NCI-H1048 (cell line): ENCODE results near the gene CREB5.

Source experiments
- DNase-seq: peaks from one replicate; lab custom pipeline; 2025; lab: John Stamatoyannopoulos, UW

The CREB5 gene

GRCh38 chr7:28643584-28644340 is 231.4 kb downstream of the CREB5 start:
- DNase-seq, result no peak

- DNase-seq, result no peak
Measured at GRCh38 chr7:28645866-28646265, 233.5 kb downstream of the CREB5 start.

DNA sequence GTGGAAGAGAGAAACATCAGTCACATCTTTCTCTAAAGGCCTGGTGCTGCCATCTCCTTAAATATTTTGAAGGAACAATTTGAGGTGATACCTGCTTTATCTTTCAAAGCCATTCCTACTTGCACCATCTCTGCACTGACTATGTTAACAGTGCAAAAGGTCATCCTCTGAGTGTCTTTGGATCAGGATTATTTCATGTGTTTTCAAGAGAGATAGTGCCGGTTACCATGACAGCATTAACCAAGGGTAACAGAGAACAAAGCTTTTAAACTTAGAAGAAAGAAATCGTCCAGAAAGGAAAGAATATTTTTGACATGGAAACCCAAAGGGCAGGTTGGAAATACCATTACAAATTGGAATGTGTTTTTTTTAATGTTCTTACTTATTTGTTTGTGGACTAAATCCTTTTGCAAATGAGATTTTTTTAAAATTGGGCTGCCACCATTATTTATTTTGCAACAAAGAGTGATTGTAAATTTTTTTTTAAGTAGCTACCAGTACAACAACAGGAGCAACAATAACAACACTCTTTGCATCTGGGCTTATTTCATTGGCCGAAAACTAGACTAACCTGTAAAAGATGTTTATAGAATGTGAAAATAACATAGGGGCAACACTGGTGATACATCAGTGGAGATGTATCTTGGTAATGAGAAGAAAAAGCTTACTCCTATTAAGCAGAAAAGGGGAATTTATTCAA is 234.2 kb downstream of the CREB5 start:
- DNase-seq, result no peak

- no peak for DNase-seq
Measured at GRCh38 chr7:28647076-28647421, 234.7 kb downstream of the CREB5 start.

DNA sequence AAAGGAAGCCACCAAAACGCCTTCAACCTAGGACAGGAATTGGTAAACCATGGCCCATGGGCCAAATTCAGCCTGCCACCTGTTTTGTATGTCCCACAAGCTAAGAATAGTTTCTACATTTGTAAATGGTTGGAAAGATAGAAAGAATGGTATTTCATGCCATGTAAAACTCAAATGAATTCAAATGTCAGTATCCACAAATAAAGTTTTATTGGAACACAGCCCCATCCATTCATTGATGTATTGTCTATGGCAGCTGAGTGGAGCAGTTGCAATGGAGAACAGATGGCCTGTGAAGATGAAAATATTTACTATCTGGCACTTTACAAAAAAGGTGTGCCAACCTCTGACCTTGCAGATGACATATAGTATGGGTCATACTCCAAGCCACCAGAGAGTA is 236.9 kb downstream of the CREB5 start:
- DNase-seq, result no peak

DNA sequence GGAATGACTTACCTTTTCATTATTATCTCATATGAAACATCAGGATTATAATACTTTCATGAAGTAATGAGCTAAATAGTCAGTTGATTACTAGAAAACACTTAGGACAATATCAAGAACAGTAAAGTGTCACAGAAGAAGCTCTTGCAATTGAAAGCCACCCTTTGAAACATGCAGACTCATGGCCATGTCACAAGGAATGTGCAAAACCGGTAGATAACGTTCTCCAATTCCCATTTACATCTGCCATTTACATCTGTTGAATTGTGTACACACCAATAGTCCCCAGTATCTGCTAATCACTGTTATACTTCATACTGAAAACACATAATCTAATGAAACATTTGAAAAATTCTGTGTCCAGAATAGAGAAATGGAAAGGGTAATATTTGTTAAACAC is 237.5 kb downstream of the CREB5 start:
- no peak for DNase-seq

GRCh38 chr7:28654110-28654509 is 241.8 kb downstream of the CREB5 start:
- no peak for DNase-seq

GRCh38 chr7:28656529-28656928 is 244.2 kb downstream of the CREB5 start:
- no peak for DNase-seq

DNA sequence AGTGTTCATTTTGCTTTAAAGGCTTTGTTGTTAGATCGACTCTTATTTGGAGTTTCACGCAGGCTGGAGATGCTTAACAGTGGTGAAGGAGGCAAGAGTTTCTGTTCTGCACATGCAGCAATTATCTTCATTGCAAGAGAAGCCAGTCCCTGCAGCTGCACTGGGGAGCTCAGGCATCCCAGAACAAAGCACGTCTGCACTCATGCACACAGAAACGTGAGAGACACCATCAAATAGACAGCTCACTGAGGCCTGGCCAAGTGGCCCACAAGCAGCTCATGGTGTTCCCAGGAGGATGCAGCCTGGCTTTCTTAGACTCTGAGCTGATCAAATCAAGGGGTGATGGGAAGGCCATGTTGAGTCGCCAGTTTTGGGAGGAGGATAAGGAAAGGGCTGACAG is 246.1 kb downstream of the CREB5 start:
- DNase-seq, result no peak

DNA sequence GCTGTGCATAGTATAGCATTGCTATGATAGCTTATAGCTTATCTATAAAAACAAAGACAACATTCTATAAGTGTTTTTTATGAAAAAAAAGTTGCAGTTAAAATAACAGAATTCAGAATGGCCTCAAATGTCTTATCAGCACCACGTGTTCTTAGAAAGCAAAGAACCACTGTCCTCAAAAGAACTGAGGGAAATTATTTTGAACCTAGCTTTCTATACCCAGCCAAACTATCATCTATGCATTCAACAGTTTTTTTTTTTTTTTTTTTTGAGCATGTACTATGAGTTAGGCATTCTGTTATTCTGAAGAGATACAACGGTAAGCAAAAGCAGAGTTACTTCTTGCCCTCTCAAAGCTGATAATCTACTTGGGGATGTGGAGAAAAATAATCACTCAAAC is 247.8 kb downstream of the CREB5 start:
- no peak for DNase-seq

GRCh38 chr7:28661826-28662595 is 249.7 kb downstream of the CREB5 start:
- no peak for DNase-seq

DNA sequence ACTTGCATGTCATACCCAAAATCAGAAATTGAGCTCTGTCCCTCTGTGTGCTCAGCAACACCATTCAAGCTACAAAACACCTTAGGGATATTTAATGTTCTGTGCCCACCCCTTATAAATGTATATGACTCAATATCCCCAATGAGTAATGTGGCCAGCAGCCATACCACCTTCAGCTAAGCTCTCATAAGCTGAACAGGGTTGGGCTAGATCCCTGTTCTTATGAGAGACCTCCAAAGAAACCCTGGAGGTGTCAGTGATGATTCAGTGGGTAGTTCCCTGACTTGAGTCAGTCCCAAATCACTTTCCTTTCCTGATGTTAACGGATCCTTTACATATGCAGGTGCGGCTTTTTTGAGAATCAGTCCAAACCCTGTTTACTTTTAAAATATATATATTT is 253.8 kb downstream of the CREB5 start:
- DNase-seq, result no peak

GRCh38 chr7:28668085-28668484 is 255.8 kb downstream of the CREB5 start:
- no peak for DNase-seq

GRCh38 chr7:28669330-28669729 is 257.0 kb downstream of the CREB5 start:
- no peak for DNase-seq

DNA sequence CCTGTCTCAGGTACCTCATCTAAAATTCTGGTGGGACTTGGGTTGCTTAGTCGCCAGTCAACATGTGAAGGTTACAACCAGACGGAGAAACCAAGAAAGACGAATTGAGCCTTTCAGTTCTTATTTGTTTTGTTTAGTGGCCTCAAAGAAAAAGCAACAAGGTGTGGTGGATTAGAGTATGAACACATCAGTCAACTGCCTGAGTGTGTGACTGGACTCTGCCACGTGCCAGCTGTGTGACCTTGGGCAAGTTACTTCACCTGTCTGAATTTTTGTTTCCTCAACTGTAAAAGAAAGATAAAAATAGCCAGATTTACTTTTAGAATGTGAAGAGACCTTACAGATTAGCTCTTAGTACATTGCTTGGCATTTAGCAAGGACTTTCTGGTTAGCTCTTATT is 259.2 kb downstream of the CREB5 start:
- no peak for DNase-seq

DNA sequence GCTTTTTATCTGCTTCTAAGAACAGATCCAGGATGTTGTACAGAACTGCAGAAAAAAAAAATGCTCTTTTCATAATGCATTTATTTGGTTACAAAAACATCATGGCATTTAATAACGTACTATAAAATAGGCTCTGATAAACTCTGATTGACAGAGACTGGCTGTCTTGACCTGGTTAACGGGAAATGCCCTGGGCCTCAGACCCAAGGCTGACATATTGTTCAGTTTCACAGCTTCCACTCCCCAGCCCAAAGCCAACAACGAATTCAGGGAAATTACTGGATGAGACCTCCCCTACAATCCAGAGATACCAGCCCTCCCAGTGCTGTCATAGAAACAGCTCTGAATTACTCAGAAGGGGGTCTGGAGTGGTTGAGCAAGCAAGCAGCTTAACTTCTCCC is 260.1 kb downstream of the CREB5 start:
- DNase-seq, result no peak

GRCh38 chr7:28674359-28674782 is 262.1 kb downstream of the CREB5 start:
- DNase-seq, result no peak

GRCh38 chr7:28675429-28675828 is 263.1 kb downstream of the CREB5 start:
- DNase-seq, result no peak

DNA sequence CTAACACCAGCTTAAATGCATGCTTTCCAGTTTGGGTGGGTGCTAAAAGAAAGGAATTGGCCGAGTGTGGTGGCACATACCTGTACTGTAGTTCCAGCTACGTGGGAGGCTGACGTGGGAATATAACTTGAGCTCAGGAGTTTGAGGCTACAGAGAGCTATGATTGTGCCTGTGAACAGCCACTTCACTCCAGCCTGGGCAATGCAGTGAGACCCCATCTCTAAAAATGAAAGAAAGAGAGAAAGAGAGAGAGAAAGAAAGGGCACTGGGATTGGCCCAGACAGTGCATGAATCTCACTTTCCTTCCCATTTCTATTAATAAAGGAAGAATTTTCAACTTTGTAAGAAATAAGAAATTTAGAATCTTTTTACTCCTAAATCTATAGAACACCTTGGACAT is 265.4 kb downstream of the CREB5 start:
- no peak for DNase-seq

GRCh38 chr7:28678431-28678965 is 266.2 kb downstream of the CREB5 start:
- no peak for DNase-seq

DNA sequence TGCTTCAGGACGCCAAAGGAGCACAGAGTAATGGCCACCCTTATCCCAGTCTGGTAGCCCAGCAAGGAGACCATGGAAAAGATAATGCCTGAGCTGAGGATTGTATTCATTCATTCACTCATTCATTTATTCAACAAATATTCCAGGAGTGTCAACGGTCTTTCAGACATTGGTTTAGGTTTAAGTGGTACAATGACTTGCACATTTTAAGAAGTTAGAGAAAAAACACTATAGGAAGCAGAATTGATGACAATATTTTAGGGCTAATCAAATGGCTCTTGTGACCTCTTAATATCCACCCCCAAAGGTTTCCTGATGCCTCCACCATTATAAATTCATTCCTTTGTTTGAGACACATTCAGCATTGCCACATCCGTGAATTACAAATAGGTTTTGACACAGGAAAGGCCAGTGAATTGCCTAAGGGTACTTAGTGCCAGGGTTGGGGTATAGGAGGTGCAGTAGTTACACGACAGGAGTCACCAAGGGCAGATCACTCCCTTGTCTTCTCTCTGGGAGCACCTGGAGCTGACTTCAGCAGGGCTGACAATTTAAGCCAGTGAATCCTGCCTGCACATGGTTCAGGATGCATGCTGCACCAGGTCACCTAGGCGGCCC is 269.5 kb downstream of the CREB5 start:
- no peak for DNase-seq

DNA sequence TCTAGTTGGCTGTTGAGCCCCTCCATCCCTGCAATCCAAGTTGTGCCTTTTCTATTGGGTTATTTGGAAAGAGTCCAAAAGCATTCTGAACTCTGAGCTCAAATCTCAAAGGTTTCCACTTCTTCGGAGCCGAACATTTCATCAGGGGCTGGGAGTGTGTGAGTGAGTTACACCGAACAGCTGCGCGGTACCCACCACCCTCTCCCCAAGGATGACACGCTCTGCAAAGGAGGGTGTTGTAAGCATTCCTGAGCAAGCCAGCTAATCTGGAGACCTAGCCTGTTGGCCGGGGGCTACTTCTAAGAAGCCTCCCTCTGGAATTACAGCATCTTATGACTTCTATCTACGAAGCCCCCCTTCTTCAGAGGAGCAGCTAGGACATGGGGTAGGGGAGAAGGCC is 270.5 kb downstream of the CREB5 start:
- DNase-seq, result no peak
